Activated CD8-positive, alpha-beta memory T cell treated with anti-CD3 and anti-CD28 coated beads for 4 hours (primary cell): ENCODE data around the gene OAT.

Experiments
- DNase-seq, 2 donors: peaks; one replicate each; pipeline ENCODE4 v3.0.0-alpha.2; 2020; ENCODE audit warnings: low read depth in 2 of 2

Gene OAT

GRCh38 chr10:124353896-124354295, 64.8 kb downstream of the OAT start:
- no peak for DNase-seq

- DNase-seq = no peak
Observed at GRCh38 chr10:124353091-124353815, 65.5 kb downstream of the OAT start.

GRCh38 chr10:124351481-124352220, 67.1 kb downstream of the OAT start:
- no peak for DNase-seq

- no peak for DNase-seq
Observed at GRCh38 chr10:124350806-124351205, 67.9 kb downstream of the OAT start.

- no peak for DNase-seq
Observed at GRCh38 chr10:124349996-124350280, 68.8 kb downstream of the OAT start.

GRCh38 chr10:124349231-124349995, 69.3 kb downstream of the OAT start:
- DNase-seq = no peak

GRCh38 chr10:124348801-124349200, 69.9 kb downstream of the OAT start:
- no peak for DNase-seq

GRCh38 chr10:124347956-124348355, 70.8 kb downstream of the OAT start:
- no peak for DNase-seq
